Memory B cell (primary cell): ENCODE measurements around the gene AP2A2.
A peak's percentile ranks its signal among the peaks of the same experiment; 100 is the strongest.

Experiments
- ATAC-seq: fragments of 150-1000 bp; cut with Tn5 transposase; 2 replicates; pipeline ENCODE4 v1.10.0; 2021; ENCODE audit warnings: low read depth, mild to moderate bottlenecking, moderate library complexity
- DNase-seq, 2 donors: peaks; one replicate each; pipeline ENCODE4 v3.0.0; 2022; ENCODE audit warnings: low spot score in 2 of 2
- H3K27ac Mint-ChIP-seq: one replicate; pipeline ENCODE4 v1.8.0; 2022; ENCODE audit warnings: mild to moderate bottlenecking, moderate library complexity, mixed read lengths
- H3K27me3 Mint-ChIP-seq: one replicate; pipeline ENCODE4 v1.8.0; 2022; ENCODE audit warnings: mixed read lengths
- H3K36me3 Mint-ChIP-seq: one replicate; pipeline ENCODE4 v1.8.0; 2022; ENCODE audit warnings: mild to moderate bottlenecking, mixed read lengths
- H3K4me1 Mint-ChIP-seq: one replicate; pipeline ENCODE4 v1.8.0; 2022; ENCODE audit warnings: mixed read lengths
- H3K4me3 Mint-ChIP-seq: one replicate; pipeline ENCODE4 v1.8.0; 2022; ENCODE audit warnings: mild to moderate bottlenecking, moderate library complexity, mixed read lengths
- H3K9me3 Mint-ChIP-seq: one replicate; pipeline ENCODE4 v1.8.0; 2022; ENCODE audit warnings: mixed read lengths

AP2A2 gene

DNA sequence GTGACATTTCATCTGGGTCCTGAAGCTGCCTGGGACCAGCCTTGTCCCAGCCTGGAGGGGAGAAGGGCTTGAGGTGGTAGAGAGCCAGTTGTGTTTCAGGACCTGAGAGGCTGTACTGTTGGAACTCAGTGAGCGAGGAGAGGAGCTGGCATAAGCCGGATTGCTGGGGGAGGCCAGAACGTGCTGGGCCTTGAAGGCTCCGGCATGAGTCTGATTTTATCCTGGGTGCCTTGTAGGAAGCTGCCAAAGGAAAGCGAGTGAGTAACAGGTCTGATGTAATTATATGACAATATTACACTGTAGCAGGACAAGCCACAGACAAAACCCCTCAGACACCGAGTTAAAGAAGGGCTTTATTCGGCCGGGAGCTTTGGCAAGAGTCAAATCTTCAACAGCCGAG is 17.2 kb downstream of the AP2A2 start:
- peaks cover 26% of the 10 kb centered on the region for H3K4me1 Mint-ChIP-seq
- no peak overlapping the region for H3K4me3 Mint-ChIP-seq
- H3K9me3 Mint-ChIP-seq, result peaks cover under 1% of the 10 kb centered on the region
- DNase-seq, result no peak
- no peaks in the 10 kb centered on the region for H3K27me3 Mint-ChIP-seq
- no peak overlapping the region for H3K27ac Mint-ChIP-seq
- H3K36me3 Mint-ChIP-seq, result peaks cover 30% of the 10 kb centered on the region
- ATAC-seq, result no peak

DNA sequence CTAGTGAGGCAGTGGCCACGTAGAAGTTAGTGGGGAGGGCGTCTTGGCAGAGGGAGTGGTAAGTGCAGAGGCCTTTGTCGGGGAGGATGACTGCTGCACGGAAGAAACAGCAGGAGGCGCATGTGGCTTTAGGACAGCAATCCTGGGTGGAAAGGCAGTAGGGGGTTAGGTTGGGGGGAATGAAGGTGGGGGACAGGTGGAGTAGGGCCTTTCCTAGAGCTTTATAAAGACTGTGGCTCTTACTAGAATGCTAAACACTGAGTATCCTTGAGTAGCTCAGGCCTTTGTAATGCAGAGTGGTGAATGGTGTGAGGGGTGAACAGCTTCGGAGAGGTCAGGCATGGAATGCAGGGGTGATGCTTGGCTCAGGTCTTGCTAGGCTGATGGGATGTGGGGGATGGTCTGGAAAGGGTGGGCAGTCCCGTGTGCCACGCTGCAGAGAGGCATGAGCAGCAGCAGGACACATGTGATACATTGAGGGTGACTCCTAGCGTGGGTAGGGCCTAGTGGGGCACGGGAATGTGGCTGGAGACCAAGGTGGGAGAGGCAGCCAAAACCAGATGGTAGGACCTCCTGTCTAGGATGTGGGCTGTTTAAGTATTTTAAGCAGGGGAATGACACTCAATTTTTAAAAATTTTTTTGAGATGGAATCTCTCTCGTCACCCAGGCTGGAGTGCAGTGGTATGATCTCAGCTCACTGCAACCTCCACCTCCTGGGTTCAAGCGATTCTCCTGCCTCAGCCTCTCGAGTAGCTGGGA is 19.2 kb downstream of the AP2A2 start:
- no peak for ATAC-seq
- peaks cover 26% of the 10 kb centered on the region for H3K4me1 Mint-ChIP-seq
- H3K27ac Mint-ChIP-seq, result no peak overlapping the region
- H3K4me3 Mint-ChIP-seq, result no peak overlapping the region
- H3K9me3 Mint-ChIP-seq, result peaks cover 3% of the 10 kb centered on the region
- H3K27me3 Mint-ChIP-seq, result no peaks in the 10 kb centered on the region
- DNase-seq, result no peak
- peaks cover 44% of the 10 kb centered on the region for H3K36me3 Mint-ChIP-seq

DNA sequence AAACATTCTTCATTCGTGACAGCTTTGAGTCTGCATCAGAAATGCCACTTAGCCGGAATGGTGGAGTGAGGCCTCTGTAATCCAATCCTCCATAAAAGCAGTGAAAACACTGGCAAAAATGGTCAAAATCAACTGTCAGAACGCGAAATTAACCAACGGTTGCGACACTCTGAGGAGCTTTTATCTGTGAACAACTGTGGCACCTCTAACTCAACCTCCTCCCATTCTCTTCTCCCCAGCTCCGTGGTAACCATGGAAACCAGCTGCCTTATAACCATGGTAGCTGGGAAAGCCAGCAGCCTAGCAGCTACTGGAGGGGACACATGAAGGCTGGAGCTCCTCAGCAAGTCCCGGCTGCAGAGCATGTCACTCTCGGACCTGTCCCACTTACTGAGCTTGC is 20.3 kb downstream of the AP2A2 start:
- no peak for DNase-seq
- H3K4me1 Mint-ChIP-seq, result peaks cover 19% of the 10 kb centered on the region
- no peaks in the 10 kb centered on the region for H3K27me3 Mint-ChIP-seq
- H3K27ac Mint-ChIP-seq, result no peak overlapping the region
- peaks cover 3% of the 10 kb centered on the region for H3K9me3 Mint-ChIP-seq
- H3K36me3 Mint-ChIP-seq, result peaks cover 44% of the 10 kb centered on the region
- no peak overlapping the region for H3K4me3 Mint-ChIP-seq
- ATAC-seq, result no peak

DNA sequence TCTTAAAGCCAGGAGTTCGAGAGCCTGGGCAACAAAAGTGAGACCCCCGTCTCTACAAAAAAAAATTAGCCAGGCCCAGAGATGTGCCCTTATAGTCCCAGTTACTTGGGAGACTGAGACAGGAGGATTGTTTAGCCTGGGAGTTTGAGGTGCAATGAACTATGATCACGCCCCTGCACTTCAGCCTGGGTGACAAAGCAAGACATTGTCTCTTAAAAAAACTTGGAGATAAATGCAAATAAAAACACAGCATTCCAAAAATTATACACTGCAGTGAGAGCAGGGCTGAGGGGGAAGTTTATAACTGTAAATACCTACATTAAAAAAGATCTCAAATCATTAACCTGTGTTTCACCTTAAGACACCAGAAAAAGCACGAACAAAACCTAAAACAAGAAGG is 22.1 kb downstream of the AP2A2 start:
- Mint-ChIP-seq H3K4me1 (peaks cover 18% of the 10 kb centered on the region), H3K27me3 (no peaks in the 10 kb centered on the region), H3K4me3 (no peak overlapping the region), H3K36me3 (peaks cover 42% of the 10 kb centered on the region), H3K9me3 (peaks cover 3% of the 10 kb centered on the region), H3K27ac (no peak overlapping the region)
- no peak for ATAC-seq
- DNase-seq, result no peak

DNA sequence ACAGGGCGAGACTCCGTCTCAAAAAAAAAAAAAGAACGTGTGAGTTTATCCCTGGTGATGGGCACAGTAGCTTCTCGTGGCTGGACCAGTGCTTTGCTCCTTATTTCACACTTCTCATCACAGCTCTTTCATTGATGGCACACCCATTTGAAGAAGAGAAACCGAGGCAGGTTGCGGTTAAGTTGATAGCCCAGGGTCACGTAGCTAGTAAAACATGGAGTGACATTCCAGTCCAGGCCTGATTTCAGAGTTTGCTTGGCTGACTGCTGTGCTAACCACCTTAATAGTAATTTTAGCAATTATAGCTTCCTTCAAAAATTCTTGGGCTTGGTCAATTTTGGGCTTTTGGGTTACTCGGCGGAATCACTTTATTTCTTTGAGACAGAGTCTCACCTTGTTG is 25.8 kb downstream of the AP2A2 start:
- DNase-seq (no peak), ATAC-seq (no peak)
- Mint-ChIP-seq H3K4me3 (no peak overlapping the region), H3K9me3 (peaks cover 3% of the 10 kb centered on the region), H3K4me1 (peaks cover 29% of the 10 kb centered on the region), H3K36me3 (peaks cover 20% of the 10 kb centered on the region), H3K27ac (no peak overlapping the region), H3K27me3 (no peaks in the 10 kb centered on the region)

DNA sequence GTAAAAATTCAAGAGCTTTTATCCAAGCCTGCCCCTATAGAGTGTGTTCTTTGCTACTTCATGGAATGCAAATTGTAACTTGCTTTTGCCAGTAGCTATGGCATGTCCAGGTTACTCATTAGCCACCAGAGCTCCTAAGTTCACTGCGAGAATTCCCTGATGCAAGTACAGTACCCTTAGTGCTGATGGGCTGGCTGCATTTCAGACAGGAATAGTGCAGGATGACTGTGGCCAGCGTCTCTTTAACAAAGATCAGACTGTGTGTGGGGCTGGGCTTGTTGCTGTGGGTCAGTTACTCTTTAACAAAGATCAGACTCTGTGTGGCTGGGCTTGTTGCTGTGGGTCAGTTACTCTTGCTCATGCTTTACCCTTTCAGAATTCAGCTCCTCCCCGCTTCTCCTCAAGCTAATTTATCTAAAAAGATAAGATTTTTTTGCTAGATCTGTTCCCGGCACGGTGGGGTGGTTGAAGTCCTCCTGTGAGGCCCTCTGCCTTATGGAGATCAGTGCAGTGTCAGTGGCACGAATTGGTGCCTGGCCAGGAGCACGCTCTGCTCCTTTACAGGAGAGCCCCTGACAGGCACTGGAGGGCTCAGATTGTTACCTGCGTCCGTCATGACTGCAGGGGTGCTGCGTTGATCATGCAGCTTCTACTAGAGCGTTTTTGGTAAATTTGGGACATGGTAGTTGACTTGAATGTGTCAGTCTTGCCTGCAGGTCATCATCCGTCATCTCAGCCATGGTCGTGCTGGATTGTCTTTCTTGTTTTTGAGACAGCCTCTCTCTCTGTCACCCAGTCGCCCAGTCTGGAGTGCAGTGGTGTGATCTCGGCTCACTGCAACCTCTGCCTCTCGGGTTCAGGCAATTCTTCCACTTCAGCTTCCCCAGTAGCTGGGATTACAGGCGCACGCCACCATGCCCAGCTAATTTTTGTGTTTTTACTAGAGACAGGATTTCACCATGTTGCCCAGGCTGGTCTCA is 27.0 kb downstream of the AP2A2 start:
- Mint-ChIP-seq H3K9me3 (peaks cover 3% of the 10 kb centered on the region), H3K4me3 (no peak overlapping the region), H3K4me1 (peaks cover 29% of the 10 kb centered on the region), H3K27me3 (no peaks in the 10 kb centered on the region), H3K27ac (no peak overlapping the region), H3K36me3 (peaks cover 18% of the 10 kb centered on the region)
- DNase-seq (no peak), ATAC-seq (no peak)

DNA sequence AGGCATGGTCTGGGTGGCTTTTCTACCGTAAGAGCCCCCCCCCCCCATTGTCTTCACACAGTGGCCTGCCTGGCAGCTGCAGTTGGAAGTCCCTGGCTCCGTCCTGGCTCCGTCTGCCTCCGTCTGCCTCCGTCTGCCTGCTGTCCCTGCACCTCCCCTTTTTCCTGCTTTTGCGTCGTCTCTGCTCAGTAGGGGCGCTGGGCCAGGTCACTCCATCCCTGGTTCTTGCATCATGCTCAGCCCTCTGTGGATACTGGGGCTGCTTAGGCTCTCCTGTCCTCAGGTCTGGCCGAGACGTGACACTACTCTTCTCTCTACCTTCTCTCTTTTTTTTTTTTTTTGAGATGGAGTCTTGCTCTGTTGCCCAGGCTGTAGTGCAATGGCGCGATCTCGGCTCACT is 27.8 kb downstream of the AP2A2 start:
- Mint-ChIP-seq H3K36me3 (peaks cover 13% of the 10 kb centered on the region), H3K27ac (no peak overlapping the region), H3K9me3 (no peaks in the 10 kb centered on the region), H3K4me3 (no peak overlapping the region), H3K27me3 (no peaks in the 10 kb centered on the region), H3K4me1 (peaks cover 29% of the 10 kb centered on the region)
- ATAC-seq (no peak), DNase-seq (no peak)

DNA sequence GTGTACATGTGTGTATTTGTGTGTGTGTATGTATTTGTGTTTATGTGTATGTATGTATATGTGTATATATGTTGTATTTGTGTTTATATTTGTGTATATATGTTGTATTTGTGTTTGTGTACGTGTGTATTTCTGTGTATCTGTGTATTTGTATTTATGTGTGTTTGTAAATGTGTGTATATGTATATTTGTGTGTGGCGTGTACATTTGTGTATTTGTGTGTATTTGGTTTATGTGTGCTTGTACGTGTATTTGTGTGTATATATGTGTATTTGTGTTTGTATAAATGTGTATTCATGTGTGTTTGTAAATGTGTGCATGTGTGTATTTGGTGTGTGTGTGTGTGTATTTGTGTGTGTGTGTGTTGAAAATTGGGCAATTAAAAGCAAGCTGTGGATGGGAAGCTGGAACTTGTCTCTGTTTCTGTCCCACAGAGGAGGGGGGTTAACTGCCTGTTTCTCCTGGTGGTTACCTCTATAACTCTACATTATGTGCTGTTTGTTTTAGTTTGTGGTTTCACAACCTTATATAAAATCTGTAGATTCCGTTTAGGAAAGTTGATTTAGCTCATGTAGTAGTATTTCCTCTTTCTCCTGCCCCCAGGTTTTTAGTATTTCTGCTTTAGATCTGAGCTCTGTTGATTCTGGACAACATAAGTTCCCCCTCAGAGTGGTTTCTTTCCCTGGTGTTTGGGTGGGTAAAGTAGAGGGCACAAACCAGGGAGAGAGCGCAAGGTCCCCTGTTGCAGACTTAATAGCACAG is 28.9 kb downstream of the AP2A2 start:
- Mint-ChIP-seq H3K9me3 (no peaks in the 10 kb centered on the region), H3K36me3 (peaks cover 8% of the 10 kb centered on the region), H3K27ac (peak overlapping the region; percentile 89), H3K4me1 (peaks cover 29% of the 10 kb centered on the region), H3K27me3 (no peaks in the 10 kb centered on the region), H3K4me3 (no peak overlapping the region)
- no peak for DNase-seq
- ATAC-seq, result no peak

DNA sequence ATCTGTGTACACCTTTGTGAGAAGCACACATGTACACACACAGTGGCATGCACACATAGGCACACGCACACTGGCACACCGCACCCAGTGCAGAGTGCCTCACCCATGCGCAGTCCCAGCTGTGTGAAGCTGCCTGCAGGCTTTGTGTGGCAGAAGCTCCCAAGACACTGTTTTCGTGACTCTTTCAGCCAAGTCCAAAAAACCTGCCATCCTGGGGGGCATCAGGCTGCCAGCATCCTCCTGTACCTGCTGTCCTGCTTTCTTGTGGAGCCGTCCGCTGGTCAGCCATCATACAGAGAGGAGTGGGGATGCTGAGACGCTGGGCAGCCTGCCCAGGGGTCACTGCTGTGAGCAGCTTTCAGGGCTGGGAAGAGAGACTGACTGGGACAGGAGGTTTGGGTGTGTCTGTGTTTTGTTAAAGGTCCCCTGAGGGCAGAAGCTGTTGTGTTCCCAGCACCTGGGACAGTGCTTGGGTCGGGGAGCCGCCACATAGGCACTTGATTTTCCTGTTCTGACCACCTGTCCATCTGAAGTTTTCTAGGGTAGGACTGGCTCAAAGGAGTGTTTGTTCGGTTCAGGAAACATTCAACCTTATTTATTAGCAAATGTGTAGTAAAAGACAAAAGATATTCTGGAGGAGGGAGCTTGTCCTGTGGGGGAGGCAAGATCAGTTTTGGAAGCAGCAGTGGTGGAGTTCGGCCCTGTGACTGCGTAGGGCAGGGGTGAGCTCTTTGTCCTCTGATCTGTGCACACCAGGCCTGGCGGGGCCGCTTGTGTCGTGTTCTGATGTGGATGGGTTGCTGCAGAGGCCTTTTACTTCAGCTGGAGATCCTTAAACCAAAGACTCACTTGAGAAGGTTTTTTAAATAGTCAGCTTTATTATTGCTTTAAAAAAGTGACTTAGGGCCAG is 29.7 kb downstream of the AP2A2 start:
- H3K36me3 Mint-ChIP-seq, result peaks cover 4% of the 10 kb centered on the region
- H3K4me3 Mint-ChIP-seq, result no peak overlapping the region
- no peak for ATAC-seq
- H3K27me3 Mint-ChIP-seq, result no peaks in the 10 kb centered on the region
- H3K4me1 Mint-ChIP-seq, result peaks cover 29% of the 10 kb centered on the region
- H3K9me3 Mint-ChIP-seq, result no peaks in the 10 kb centered on the region
- no peak for DNase-seq
- H3K27ac Mint-ChIP-seq, result peak overlapping the region; percentile 89

DNA sequence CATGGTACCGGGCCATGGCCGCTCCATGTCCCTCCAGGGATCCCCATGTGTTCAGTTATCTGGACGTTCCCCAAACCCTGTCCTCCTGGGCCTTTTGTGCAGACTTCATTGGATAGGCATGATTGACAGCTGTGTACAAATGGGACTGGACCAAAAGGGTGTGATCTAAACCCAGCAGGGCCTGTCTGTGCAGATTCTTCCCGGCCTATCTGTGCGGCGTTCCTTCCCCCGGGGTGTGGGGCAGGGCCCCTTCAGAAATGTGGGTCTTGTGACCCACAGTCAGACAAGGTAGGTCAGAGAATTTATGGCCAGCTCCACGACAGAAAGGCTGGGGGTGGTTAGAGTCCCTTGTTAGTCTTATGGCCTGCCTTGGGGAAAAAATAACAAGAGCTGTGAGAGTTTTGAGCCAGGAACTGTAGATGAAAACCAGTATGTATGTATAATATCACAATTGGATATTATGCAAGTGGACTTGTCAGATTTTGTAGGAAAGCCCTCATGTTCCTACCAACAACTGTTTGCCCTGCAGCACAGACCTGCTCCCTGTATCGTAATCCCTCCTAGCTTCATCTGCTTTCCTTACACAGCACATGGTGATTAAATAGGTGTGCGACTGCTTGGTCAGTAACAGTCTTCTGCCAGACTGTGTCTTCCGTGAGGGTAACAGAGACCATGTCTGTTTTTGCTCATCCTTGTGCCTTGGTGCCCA is 31.7 kb downstream of the AP2A2 start:
- no peak overlapping the region for H3K4me3 Mint-ChIP-seq
- H3K9me3 Mint-ChIP-seq, result no peaks in the 10 kb centered on the region
- no peaks in the 10 kb centered on the region for H3K27me3 Mint-ChIP-seq
- ATAC-seq (no peak), DNase-seq (no peak)
- H3K36me3 Mint-ChIP-seq, result peaks cover 9% of the 10 kb centered on the region
- H3K27ac Mint-ChIP-seq, result no peak overlapping the region
- H3K4me1 Mint-ChIP-seq, result peaks cover 27% of the 10 kb centered on the region

DNA sequence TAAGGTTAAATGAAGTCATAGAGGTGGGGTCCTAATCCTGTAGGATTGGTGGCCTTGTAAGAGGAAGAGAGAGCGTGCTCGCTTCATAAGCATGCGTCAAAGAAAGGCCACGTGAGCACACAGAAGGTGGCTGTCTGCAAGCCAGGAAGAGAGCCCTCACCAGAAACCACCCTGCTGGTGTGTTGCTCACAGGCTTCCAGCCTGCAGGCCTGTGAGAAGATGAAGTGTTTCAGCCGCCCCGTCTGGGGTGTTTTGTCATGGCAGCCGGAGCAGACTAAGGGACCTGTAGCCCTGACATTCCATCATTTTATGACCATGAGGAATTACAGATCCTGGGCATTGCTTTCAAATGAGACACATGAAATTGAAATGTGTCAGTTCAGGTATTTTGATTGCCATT is 32.4 kb downstream of the AP2A2 start:
- peaks cover 10% of the 10 kb centered on the region for H3K36me3 Mint-ChIP-seq
- DNase-seq, result no peak
- H3K4me3 Mint-ChIP-seq, result no peak overlapping the region
- no peaks in the 10 kb centered on the region for H3K9me3 Mint-ChIP-seq
- H3K27me3 Mint-ChIP-seq, result no peaks in the 10 kb centered on the region
- peaks cover 24% of the 10 kb centered on the region for H3K4me1 Mint-ChIP-seq
- no peak overlapping the region for H3K27ac Mint-ChIP-seq
- no peak for ATAC-seq

DNA sequence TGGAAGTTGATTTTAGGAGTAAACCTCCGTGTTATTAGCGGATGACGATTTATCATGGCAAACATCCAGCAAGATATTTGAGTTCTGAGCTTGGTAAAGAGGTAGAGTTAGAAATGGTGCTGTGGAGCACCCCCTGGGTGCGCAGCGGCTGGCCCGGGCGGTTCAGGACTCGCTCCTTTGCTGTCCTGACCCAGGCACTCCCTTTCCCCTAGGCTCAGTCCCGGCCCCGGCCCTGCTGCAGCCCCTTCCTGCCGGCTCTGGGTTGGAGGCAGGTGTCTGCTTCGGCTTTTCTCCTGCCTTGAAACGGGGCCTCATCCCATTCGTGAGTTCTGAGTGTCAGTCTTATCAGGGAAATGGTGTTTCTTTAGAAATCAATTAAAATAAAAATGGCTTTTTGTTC is 33.4 kb downstream of the AP2A2 start:
- Mint-ChIP-seq H3K4me3 (no peak overlapping the region), H3K27me3 (no peaks in the 10 kb centered on the region), H3K9me3 (no peaks in the 10 kb centered on the region), H3K36me3 (peaks cover 14% of the 10 kb centered on the region), H3K27ac (peak overlapping the region; percentile 33), H3K4me1 (peaks cover 17% of the 10 kb centered on the region)
- ATAC-seq, result no peak
- no peak for DNase-seq

DNA sequence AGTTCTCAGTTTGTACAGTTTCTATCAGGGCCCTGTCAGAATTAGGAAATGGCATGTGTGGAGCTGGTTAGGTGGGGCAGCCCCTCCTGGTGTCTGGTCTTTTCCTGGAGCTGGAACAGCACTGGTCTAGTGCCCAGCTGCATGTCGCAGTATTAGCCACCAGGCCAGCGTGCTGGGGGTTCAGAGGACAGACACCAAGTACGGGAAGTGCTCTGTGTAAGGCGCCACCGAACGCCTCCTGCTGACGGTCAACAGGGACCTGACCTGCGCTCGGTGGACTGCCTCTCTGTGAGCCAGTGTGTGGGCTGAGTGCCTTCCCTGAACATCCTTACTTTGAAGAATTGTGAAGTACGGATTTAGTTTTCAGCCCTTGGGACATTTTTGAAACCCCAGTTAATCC is 33.9 kb downstream of the AP2A2 start:
- no peak for ATAC-seq
- Mint-ChIP-seq H3K4me1 (peaks cover 11% of the 10 kb centered on the region), H3K27me3 (no peaks in the 10 kb centered on the region), H3K27ac (no peak overlapping the region), H3K4me3 (no peak overlapping the region), H3K9me3 (no peaks in the 10 kb centered on the region), H3K36me3 (peaks cover 19% of the 10 kb centered on the region)
- DNase-seq, result no peak
